ENCODE results near the gene RHOJ. TPM values are rescaled to one million over a fixed set of nuclear protein-coding genes. Genes with fewer than 3 reads are reported as not detected.
"Not testable (repeated sequence)": the region's sequence is repeated elsewhere in the genome, so short reads cannot be mapped to it uniquely, and the experiment has no call there.

Gene RHOJ
- 13.5 TPM for total RNA-seq
- long read RNA-seq, partial matches to known transcripts = 3 of 5 reads
- long read RNA-seq, other reads (novel, unspliced or antisense) = 1 of 5 reads

GRCh38 chr14:63204407-63205043, at the start of gene RHOJ:
RHOJ (plus strand) TSS chr14:63204443; CDS start chr14:63204870, 427 bp downstream.
- DNase-seq (peak; percentile 46), ATAC-seq (ENCODE audit: poor library complexity) (peak; percentile 29)
- intact Hi-C loops (cut with DNase I) = no loop called here

- no peak for ATAC-seq (ENCODE audit: poor library complexity)
- intact Hi-C loops (cut with DNase I) = no loop called here
- DNase-seq = no peak
These were observed 48.6 kb upstream of the RHOJ start for GRCh38 chr14:63155511-63156185.

GRCh38 chr14:63157195-63157594, 47.0 kb upstream of the RHOJ start:
- DNase-seq = no peak
- ATAC-seq (ENCODE audit: poor library complexity) = no peak
- intact Hi-C loops (cut with DNase I) = no loop called here

- intact Hi-C loops (cut with DNase I) = no loop called here
- DNase-seq (no peak), ATAC-seq (ENCODE audit: poor library complexity) (no peak)
These were observed 40.9 kb upstream of the RHOJ start for GRCh38 chr14:63163306-63163705.

DNA sequence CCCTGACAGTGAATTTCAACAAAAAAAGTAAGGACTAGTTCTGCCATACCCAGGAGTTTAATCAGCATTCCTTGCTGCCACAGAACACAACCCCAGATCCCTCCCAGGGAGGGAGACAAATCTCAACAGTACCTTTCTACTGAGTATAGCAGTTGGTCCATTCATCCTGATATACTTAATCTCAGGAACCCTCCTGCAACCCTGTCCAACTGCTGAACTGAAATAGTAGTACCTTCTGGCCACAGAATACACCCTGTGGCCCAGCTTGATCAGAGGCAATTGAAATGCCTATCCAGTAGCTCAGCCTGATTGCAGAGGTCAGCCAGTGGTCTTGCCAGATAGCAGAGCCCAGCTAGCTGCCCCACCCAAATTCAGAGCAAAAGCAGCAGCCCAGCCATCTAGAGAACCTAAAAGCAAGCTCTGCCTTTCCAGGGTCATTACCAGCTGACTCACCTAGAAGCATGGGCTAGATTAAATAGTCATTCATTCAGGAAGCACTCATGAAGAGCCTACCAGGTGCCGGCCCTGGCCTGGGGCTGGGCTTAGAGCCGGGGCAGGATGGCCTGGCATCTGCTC, 40.0 kb upstream of the RHOJ start:
- intact Hi-C loops (cut with DNase I) = no loop called here
- no peak for ATAC-seq (ENCODE audit: poor library complexity)
- no peak for DNase-seq

DNA sequence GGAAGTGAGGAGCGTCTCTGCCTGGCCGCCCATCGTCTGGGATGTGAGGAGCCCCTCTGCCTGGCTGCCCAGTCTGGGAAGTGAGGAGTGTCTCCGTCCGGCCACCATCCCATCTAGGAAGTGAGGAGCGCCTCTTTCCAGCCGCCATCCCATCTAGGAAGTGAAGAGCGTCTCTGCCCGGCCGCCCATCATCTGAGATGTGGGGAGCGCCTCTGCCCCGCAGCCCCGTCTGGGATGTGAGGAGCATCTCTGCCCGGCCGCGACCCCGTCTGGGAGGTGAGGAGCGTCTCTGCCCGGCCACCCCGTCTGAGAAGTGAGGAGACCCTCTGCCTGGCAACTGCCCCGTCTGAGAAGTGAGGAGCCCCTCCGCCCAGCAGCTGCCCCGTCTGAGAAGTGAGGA, 39.0 kb upstream of the RHOJ start:
- ATAC-seq (ENCODE audit: poor library complexity); DNase-seq; intact Hi-C loops (cut with DNase I): not testable (repeated sequence)

GRCh38 chr14:63167044-63167443, 37.2 kb upstream of the RHOJ start:
- ATAC-seq (ENCODE audit: poor library complexity) = no peak
- intact Hi-C loops (cut with DNase I) = no loop called here
- no peak for DNase-seq

GRCh38 chr14:63174760-63175191, 29.5 kb upstream of the RHOJ start:
- ATAC-seq (ENCODE audit: poor library complexity) = peak; percentile 82
- no peak for DNase-seq
- intact Hi-C loops (cut with DNase I) = loop anchor here (1.0 kb wide), 1 partner anchor 102 kb away; no protein-coding TSS in a partner anchor

GRCh38 chr14:63175531-63175930, 28.7 kb upstream of the RHOJ start:
- no peak for DNase-seq
- no peak for ATAC-seq (ENCODE audit: poor library complexity)
- intact Hi-C loops (cut with DNase I) = no loop called here

DNA sequence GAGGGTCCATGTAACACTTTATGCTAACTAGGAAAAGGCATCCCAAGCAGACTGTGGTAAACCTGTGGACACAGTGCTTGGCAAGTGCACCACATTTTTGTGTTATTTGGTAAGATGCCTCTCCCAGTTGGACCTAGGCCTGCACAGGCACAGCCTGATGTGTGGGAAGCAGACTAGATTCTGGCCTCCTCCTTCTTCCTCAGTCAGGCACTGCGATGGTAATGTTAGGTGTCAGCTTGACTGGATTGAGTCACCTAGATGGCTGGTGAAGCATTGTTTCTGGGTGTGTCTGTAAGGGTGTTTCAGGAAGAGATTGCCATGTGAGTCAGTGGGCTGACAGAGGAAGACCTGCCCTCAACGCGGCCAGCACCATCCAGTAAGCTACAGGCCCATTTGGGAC, 25.3 kb upstream of the RHOJ start:
- ATAC-seq (ENCODE audit: poor library complexity) (peak; percentile 41), DNase-seq (no peak)
- intact Hi-C loops (cut with DNase I) = no loop called here

DNA sequence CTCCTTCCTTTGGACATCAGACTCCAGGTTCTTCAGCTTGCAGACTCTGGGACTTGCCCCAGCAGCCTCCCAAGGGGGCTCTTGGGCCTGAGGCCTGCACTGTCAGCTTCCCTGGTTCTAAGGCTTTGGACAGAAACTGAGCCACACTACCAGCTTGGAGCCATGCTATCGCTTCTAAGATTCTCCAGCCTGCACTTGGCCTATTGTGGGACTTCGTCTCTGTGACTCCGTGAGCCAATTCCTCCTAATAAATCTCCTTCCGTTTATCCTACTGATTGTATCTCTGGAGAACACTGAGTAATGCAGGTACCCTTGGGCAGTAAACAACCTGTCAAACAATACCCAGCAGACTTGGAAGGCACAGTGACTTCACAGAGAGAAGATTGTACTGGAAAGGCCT, 24.9 kb upstream of the RHOJ start:
- ATAC-seq (ENCODE audit: poor library complexity) = peak; percentile 58
- intact Hi-C loops (cut with DNase I) = no loop called here
- peak; percentile 49 for DNase-seq

DNA sequence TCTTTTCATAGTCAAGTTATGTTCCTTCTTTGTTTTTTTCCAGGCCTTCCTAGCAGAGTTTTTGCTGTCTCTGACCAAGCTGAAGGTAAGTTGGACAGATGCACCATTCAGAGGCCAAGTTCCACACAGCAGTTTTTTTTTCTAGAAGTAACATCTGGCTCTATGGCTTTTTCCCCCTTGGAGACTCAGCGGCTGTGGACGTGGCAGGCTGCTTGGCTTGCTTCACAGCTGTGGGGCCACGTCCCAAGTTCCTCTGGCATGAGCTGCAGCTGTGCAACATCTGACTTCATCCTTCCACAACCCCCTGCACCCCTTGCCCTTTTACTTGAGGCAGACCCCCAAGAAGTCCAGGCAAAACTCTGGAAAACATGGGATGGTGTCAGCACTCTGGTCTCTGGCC, 24.2 kb upstream of the RHOJ start:
- DNase-seq (peak; percentile 75), ATAC-seq (ENCODE audit: poor library complexity) (peak; percentile 87)
- intact Hi-C loops (cut with DNase I) = no loop called here

GRCh38 chr14:63182968-63183367, 21.3 kb upstream of the RHOJ start:
- DNase-seq = no peak
- no peak for ATAC-seq (ENCODE audit: poor library complexity)
- intact Hi-C loops (cut with DNase I) = no loop called here

GRCh38 chr14:63186453-63186852, 17.8 kb upstream of the RHOJ start:
- intact Hi-C loops (cut with DNase I) = no loop called here
- ATAC-seq (ENCODE audit: poor library complexity) (no peak), DNase-seq (no peak)

DNA sequence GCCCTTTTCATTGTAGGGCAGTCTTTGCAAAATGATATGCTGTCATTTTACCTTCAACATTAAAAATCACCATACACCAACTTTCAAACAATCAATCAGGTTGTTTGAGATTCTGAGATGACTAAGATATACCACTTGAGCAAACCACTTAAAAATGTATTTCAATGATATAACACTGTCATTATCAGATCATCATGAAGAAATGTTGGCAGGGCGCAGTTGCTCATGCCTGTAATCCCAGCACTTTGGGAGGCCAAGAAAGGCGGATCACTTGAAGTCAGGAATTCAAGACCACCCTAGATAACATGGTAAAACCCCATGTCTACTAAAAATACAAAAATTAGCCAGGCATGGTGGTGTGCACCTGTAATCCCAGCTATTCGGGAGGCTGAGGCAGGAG, 13.0 kb upstream of the RHOJ start:
- no peak for ATAC-seq (ENCODE audit: poor library complexity)
- DNase-seq = no peak
- intact Hi-C loops (cut with DNase I) = no loop called here

GRCh38 chr14:63192085-63192484, 12.2 kb upstream of the RHOJ start:
- DNase-seq = no peak
- ATAC-seq (ENCODE audit: poor library complexity) = no peak

GRCh38 chr14:63193236-63193635, 11.0 kb upstream of the RHOJ start:
- intact Hi-C loops (cut with DNase I) = no loop called here
- DNase-seq = no peak
- ATAC-seq (ENCODE audit: poor library complexity) = no peak

More at GRCh38 chr14:63192085-63192484, 12.2 kb upstream of the RHOJ start:
- intact Hi-C loops (cut with DNase I) = no loop called here

DNA sequence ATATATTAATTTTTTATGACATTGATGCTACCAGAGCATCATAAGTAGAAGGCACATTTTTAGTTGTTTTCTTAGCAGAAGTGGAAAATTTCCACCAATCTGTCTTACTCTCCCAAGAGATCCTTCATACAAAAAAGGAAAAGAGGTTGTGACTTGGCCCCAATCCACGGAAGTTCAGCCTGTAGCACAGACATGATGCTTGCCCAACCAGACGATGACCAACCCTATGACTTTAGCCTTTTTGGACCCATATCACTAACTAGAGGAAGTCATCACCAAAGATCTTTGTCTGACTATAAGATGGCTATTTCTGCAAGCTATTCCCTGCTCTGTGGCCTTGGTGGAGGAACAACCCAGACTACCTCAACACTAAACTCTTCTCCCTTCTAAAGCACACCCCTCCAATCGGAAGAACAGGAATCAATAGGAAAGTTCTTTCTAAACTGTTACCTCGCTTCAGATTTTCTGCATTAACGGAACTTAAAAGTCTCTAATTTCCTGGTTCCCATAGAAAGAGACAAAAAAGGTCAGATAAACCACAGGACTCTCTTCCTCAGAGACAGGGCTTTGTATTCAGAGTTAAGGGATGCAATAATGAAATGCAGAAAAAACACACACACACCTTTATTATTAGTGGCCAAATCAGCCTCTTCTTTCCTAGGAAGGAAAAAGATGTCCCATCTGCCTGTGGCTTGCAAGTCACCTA, 4.1 kb upstream of the RHOJ start:
- DNase-seq (no peak), ATAC-seq (ENCODE audit: poor library complexity) (peak; percentile 28)
- intact Hi-C loops (cut with DNase I) = no loop called here

DNA sequence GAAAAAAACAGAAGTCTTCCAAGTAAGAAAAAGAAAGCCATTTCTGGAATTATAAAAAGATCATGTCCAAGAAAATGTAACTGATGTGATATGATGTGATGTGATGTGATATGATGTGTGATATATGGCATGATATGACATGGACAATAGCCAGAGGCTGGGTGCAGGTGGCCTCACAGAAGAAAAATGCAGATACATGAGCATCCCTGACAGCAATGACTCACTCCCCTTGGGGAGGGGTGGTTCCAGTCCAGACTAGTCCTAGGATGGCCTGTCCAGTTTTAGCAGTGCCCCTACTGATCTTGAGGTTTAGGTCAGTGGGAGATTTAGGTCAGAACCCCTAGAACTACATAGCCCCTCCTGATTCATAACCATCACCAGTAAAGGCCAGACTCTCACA, 3.5 kb upstream of the RHOJ start:
- intact Hi-C loops (cut with DNase I) = no loop called here
- ATAC-seq (ENCODE audit: poor library complexity) = no peak
- DNase-seq = no peak

Data from Right ventricle myocardium superior (tissue), 1 donor.